Cardiac fibroblast (primary cell): Measurements from ENCODE around the gene GNAS-AS1.

Experiments used
- DNase-seq, 2 donors: peaks; one replicate each; pipeline versions ENCODE4 v3.0.0 to v3.0.0-alpha.2; 2010; ENCODE audit warnings: low read depth in 2 of 2
- H3K4me3 ChIP-seq, 2 donors: replicated peaks in 1 of 2; 1 replicate in 1 of 2; 2 replicates in 1 of 2; pipeline ENCODE4 v1.5.1; 2011; ENCODE audit warnings: low read depth in 2 of 2, low read length in 2 of 2, mild to moderate bottlenecking in 2 of 2, moderate library complexity in 1 of 2
- CTCF ChIP-seq: IDR thresholded peaks from one replicate; pipeline ENCODE4 v1.5.1; 2011; ENCODE audit warnings: low read depth, mild to moderate bottlenecking, low read length, inconsistent platforms

Gene GNAS-AS1

GRCh38 chr20:58891086-58891717 is 40.5 kb upstream of the GNAS-AS1 start:
- DNase-seq, result peak; percentile 65 to 85
- no peak for TF ChIP-seq CTCF
- H3K4me3 ChIP-seq, result peak overlapping the region; percentile 80 to 81

- no peak for TF ChIP-seq CTCF
- peak; percentile 76 to 91 for DNase-seq
- H3K4me3 ChIP-seq, result peak overlapping the region; percentile 44 to 80
Measured at GRCh38 chr20:58890518-58891085, 39.9 kb upstream of the GNAS-AS1 start.

GRCh38 chr20:58889798-58890517 is 39.3 kb upstream of the GNAS-AS1 start:
- DNase-seq, result no peak
- no peak for TF ChIP-seq CTCF
- H3K4me3 ChIP-seq, result peak overlapping the region; percentile 46 to 80

GRCh38 chr20:58889334-58889760 is 38.6 kb upstream of the GNAS-AS1 start:
- TF ChIP-seq CTCF, result no peak
- H3K4me3 ChIP-seq, result peak overlapping the region; percentile 54 to 80
- DNase-seq, result peak in 1 of 2 donors; percentile 29

- DNase-seq, result peak; percentile 81 to 83
- peak overlapping the region; percentile 80 to 81 for H3K4me3 ChIP-seq
- TF ChIP-seq CTCF, result no peak
Measured at GRCh38 chr20:58888521-58889333, 38.0 kb upstream of the GNAS-AS1 start.

GRCh38 chr20:58888103-58888502 is 37.4 kb upstream of the GNAS-AS1 start:
- peak overlapping the region; percentile 80 to 81 for H3K4me3 ChIP-seq
- no peak for TF ChIP-seq CTCF
- no peak for DNase-seq
